GM21367 (cell line): ENCODE data around the gene CHIT1.
"Not testable (repeated sequence)": the region's sequence is repeated elsewhere in the genome, so short reads cannot be mapped to it uniquely, and the experiment has no call there.

ENCODE experiments used
- ATAC-seq: cut with Tn5 transposase; IDR thresholded peaks from one replicate; pipeline ENCODE4 v1.9.1; 2021; ENCODE audit not compliant: unreplicated experiment

Gene CHIT1

GRCh38 chr1:203266140-203266539 lies 36.7 kb upstream of the CHIT1 start:
- not testable (repeated sequence) for ATAC-seq

GRCh38 chr1:203265541-203265940 lies 36.1 kb upstream of the CHIT1 start:
- ATAC-seq: no peak

- no peak for ATAC-seq
Observed at GRCh38 chr1:203264052-203264501, 34.6 kb upstream of the CHIT1 start.

GRCh38 chr1:203263496-203263895 lies 34.0 kb upstream of the CHIT1 start:
- no peak for ATAC-seq

GRCh38 chr1:203256636-203257035 lies 27.2 kb upstream of the CHIT1 start:
- not testable (repeated sequence) for ATAC-seq

- ATAC-seq: not testable (repeated sequence)
Observed at GRCh38 chr1:203254782-203255181, 25.3 kb upstream of the CHIT1 start.

GRCh38 chr1:203252678-203253077 lies 23.2 kb upstream of the CHIT1 start:
- no peak for ATAC-seq

- no peak for ATAC-seq
Observed at GRCh38 chr1:203251466-203251865, 22.0 kb upstream of the CHIT1 start.

GRCh38 chr1:203250911-203251310 lies 21.4 kb upstream of the CHIT1 start:
- ATAC-seq: no peak

- no peak for ATAC-seq
Observed at GRCh38 chr1:203244776-203245175, 15.3 kb upstream of the CHIT1 start.

- ATAC-seq: not testable (repeated sequence)
Observed at GRCh38 chr1:203241708-203242107, 12.2 kb upstream of the CHIT1 start.

GRCh38 chr1:203239526-203240305 lies 10.2 kb upstream of the CHIT1 start:
- ATAC-seq: no peak

GRCh38 chr1:203239081-203239480 lies 9.6 kb upstream of the CHIT1 start:
- no peak for ATAC-seq

- ATAC-seq: no peak
Observed at GRCh38 chr1:203238535-203238934, 9.1 kb upstream of the CHIT1 start.

- not testable (repeated sequence) for ATAC-seq
Observed at GRCh38 chr1:203234901-203235300, 5.4 kb upstream of the CHIT1 start.

GRCh38 chr1:203228670-203229069 lies 803 bp downstream of the CHIT1 start:
- no peak for ATAC-seq

- ATAC-seq: no peak
Observed at GRCh38 chr1:203227371-203228083, 1.9 kb downstream of the CHIT1 start.

- ATAC-seq: no peak
Observed at GRCh38 chr1:203225071-203225470, 4.4 kb downstream of the CHIT1 start.

- ATAC-seq: no peak
Observed at GRCh38 chr1:203223012-203223775, 6.3 kb downstream of the CHIT1 start.

GRCh38 chr1:203219934-203220333 lies 9.5 kb downstream of the CHIT1 start:
- ATAC-seq: no peak

- no peak for ATAC-seq
Observed at GRCh38 chr1:203219171-203219570, 10.3 kb downstream of the CHIT1 start.

GRCh38 chr1:203217668-203218067 lies 11.8 kb downstream of the CHIT1 start:
- ATAC-seq: no peak
